Brain pericyte (primary cell): ENCODE results near the gene KCNJ10.

Experiments used
- DNase-seq: peaks from one replicate; pipeline ENCODE4 v3.0.0-alpha.2; 2012; ENCODE audit warnings: low read depth, low spot score

Gene KCNJ10

DNA sequence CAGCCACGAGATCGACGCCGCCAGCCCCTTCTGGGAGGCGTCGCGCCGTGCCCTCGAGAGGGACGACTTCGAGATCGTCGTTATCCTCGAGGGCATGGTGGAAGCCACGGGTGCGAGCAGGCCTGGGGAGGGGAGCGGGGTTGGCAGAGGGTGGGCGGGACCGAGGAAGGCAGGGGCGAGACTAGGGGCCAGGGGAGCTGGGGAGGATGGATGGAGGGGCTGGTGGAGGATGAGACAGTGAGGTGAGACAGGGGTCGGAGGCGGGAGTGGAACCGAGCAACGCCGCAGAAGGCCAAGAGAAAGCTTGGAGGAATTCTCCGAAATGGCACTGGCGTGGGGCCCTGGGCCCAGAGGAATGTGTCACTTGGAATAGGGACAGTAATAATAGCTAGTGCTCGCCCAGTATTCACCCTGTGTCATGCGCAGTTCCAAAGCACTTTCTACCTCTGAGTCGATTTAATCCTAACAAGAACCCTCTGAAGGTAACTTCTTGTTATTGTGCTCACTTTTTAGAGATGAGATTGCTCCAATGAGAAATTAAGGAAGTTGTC lies 14.9 kb upstream of the KCNJ10 start:
- DNase-seq, result no peak

GRCh38 chr1:160083968-160084770 lies 14.2 kb upstream of the KCNJ10 start:
- no peak for DNase-seq

GRCh38 chr1:160082926-160083325 lies 13.0 kb upstream of the KCNJ10 start:
- no peak for DNase-seq

- DNase-seq, result no peak
Observed at GRCh38 chr1:160082487-160082886, 12.5 kb upstream of the KCNJ10 start.

GRCh38 chr1:160081261-160081936 lies 11.4 kb upstream of the KCNJ10 start, which contains the start of gene KCNJ9:
TSS of gene KCNJ9 (plus strand) at chr1:160081538. CDS start at chr1:160084031, 2,493 bp downstream.
- DNase-seq, result no peak

DNA sequence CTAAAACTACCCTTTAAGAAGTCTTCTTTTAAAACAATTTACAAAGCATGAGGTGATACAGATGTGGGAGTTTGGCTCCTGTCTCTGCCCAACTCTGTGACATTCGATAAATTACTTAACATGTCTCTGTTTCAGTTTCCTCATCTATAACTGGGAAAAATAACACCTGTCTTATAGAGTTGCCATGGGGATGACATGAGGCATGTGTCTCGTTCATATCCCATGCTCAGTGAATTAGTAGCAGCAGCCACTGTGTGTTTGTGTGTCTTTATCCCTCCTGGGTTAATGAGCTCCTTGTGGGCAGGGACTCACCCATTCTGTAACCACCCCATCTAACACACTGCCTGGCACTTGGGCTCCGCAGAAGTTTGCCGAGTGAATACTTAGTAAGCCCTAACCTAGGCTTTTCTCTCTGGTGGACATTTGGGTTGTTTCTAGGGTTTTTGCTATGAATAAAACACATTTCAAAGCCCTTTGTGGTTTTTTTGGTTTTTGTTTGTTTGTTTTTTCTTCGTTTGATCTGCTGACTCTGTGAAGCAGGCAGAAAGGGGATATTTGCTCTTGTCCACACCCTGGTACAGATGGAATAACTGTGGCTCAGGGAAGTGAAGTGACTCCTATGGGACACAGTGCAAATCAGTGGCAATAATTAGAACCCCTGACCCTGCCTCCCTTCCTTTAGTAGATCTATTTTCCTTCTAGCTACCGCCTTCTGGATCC lies 10.6 kb upstream of the KCNJ10 start:
- DNase-seq, result no peak

- DNase-seq, result no peak
Observed at GRCh38 chr1:160079448-160079847, 9.5 kb upstream of the KCNJ10 start.

DNA sequence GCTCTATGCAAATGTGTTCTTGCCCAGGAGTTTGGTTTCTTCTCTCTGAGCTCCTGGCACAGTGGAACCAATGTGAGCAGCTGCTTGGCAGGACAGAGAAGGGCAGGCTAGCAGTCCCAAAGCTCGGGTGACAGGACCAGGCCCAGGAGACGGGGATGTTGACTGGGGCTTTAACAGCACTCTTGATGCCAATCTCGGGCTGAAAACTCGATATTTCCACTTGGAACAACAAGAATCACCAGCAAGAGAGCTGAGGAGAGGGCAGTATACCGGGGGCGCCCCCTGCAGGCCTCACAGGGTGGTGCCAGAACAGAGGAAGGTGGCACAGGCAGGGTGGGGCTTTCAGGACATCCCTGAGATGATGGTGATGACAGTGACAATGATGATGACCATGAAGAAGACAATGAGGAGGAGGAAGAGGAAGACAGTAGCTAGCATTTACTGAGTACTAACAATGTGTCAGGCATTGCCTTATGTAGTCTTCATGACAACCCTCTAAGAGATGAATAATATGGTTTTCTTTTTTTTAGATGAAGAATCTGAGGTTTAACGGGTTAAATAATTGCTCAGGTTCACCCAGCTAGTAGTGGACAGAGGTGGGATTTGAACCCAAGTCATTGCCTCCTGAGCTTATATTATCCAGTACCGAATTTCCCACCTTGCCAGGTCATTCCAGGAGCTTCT lies 8.7 kb upstream of the KCNJ10 start:
- DNase-seq, result no peak

DNA sequence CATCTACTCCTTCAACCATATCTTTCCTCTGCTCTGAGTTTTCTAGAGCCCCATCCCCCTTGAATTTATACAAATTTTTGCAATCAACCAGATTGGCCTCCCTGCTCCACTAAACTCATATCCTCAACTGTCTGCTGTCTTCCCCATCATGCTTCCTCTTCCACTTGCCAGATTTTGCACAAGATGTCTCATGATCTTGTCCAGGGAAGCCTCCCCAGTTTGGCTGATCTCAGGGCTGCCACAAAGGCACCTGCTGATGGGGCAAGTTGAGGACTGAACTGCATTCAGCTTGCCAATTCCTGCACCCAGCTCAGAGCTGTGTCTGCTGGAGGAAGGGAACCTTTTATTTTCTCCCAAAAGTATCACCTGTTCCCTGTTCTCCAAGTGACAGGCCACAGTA lies 7.5 kb upstream of the KCNJ10 start:
- no peak for DNase-seq

GRCh38 chr1:160076295-160076694 lies 6.3 kb upstream of the KCNJ10 start:
- no peak for DNase-seq

DNA sequence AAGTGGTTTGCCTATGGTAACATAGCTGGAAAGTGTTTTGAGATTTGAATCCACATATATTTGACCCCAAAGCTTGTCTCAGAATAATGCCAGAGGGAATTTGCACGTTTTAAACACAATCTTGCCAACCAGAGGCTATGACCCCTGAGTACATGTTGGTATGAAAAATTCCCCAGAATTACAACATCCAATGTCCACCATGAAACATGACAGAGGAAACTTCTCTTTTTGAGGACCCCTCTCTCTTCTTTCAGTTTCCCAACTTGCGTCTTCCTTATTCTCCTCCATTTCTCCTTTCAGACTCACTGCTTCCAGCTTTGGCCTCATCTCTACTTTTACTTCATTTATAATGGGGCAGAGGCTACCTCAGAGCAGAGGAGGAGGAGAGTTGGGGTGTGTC lies 5.9 kb upstream of the KCNJ10 start:
- no peak for DNase-seq

- DNase-seq, result no peak
Observed at GRCh38 chr1:160074865-160075264, 4.9 kb upstream of the KCNJ10 start.

- DNase-seq, result no peak
Observed at GRCh38 chr1:160071289-160071688, 1.3 kb upstream of the KCNJ10 start.

DNA sequence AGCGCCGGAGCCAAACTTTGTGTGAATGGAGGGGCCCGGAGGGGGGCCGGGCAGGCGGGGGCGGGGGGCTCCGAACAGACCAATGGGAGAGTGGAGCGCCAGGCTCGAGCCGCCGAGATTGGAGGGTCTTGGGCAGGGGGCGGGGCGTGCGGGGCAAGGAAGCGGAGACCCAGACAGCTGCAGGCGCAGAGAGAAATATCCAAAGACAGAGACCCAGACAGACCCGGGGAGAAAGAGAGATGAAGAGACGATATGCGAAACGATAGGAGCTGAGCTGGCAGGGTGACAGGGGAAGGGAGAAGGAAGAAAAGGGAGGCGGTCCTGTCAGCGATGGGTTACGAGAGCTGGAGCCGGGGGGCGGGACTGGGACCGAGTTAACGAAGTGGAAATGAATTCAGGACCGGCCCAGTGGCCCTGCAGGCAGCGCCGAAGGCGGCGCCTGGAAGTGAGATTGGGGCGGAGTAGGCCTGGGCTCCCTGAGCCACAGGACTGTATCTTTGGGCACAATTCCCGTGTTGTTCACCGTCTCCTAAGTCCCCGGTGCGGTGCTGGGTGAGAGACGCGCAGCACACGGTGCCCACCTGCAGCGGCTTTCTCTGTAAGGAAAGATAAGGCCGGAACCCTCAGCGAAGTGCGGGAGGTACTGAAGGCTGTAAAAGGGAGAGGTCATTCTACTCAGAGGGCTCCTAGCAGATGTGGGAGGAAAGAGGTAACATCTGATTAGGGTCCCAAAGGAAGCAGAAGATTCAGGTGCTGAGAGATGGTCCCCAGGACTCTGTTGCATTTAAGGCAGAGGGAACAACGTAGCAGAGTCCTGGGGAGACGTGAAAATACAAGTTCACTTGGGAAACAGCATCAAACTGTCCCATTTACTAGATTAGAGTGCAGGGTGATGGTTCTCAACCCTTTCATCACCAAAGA lies 543 bp upstream of the KCNJ10 start:
- DNase-seq, result no peak

DNA sequence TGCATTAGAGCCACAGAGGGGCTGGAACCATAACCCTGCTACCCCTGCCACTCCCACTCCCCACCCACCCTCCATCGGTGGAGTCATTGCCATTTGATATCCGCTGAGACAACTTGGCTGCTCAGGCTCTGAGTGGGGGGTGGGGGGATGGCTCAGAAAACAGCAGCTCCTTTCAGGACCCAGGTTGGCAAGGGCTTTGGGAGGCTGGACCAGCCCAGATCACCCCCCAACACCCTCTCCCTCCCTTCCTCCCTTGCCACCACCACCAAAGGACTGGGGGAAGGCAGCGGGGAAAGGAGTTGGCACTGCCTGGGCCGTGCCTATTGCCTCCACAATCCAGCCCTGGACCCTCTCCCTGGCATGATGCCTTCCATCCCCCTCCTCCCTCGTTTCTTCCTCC lies 1.7 kb downstream of the KCNJ10 start:
- DNase-seq, result no peak

GRCh38 chr1:160066829-160067745 lies 2.9 kb downstream of the KCNJ10 start:
- DNase-seq, result no peak

DNA sequence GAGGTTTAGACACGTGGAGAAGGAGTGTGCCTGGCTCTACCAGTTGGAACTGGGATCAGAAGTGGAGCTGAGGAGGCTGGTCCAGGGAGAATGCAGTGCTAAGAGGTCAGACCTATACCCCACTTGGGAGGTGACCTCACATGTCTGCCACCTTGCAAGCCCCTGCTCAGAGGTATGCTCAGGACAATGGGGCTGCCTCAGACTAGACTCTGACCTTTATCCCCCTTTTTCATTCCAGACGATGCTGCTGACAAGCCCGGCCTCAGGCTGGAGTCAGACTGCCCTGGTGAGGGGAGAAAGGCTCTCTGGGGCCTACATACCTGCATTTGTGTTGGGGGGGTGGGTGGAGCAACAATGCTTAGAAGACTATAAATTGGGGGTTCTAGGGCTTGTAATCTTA lies 5.2 kb downstream of the KCNJ10 start:
- no peak for DNase-seq

GRCh38 chr1:160064164-160064563 lies 5.8 kb downstream of the KCNJ10 start:
- DNase-seq, result no peak

GRCh38 chr1:160063176-160063575 lies 6.8 kb downstream of the KCNJ10 start:
- no peak for DNase-seq

DNA sequence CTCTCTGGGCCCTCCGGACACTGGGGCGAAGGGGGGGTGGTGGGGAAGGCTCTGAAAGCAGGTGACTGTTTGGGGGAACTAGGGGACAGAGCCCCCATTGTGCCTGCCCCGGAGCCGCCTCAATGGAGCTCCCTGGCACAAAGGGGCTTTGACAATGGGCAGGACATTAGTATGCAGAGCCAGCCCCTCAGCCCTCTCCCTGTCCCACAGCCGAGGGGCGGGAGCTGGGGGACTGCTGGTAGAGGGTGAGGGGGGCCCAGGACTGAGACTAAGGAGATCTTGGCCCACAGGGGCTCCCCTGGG lies 7.8 kb downstream of the KCNJ10 start:
- DNase-seq, result no peak
